GM23248 (cell line): Measurements from ENCODE around the gene WBP2NL.

Experiments used
- EZH2 ChIP-seq: fragments of 200-600 bp; sonication (generic); IDR thresholded peaks from 2 replicates; pipeline ENCODE4 v1.6.1; 2018; ENCODE audit warnings: antibody characterized with exemption, mild to moderate bottlenecking; ENCODE audit not compliant: insufficient read depth, poor library complexity, severe bottlenecking
- EZH2phosphoT487 ChIP-seq: fragments of 200-600 bp; sonication (generic); IDR thresholded peaks from 2 replicates; pipeline ENCODE4 v1.6.1; 2018; ENCODE audit warnings: antibody characterized with exemption, moderate library complexity, mild to moderate bottlenecking, low read depth; ENCODE audit not compliant: insufficient read depth

DNA sequence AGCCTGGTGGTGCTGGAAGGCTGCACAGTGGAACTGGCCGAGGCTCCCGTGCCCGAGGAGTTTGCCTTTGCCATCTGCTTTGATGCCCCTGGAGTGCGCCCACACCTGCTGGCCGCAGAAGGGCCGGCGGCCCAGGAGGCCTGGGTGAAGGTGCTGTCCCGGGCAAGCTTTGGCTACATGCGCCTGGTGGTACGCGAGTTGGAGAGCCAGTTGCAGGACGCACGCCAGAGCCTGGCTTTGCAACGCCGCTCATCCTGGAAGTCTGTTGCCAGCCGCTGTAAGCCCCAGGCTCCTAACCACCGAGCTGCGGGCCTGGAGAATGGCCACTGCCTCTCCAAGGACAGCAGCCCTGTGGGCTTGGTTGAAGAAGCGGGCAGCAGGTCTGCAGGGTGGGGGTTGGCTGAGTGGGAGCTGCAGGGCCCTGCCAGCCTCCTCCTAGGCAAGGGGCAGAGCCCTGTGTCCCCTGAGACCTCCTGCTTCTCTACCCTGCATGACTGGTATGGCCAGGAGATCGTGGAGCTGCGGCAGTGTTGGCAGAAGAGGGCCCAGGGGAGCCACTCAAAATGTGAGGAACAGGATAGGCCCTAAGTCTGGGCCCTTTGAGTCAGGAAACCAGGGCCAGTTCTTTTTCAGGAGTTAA lies 79.0 kb downstream of the WBP2NL start:
- TF ChIP-seq EZH2phosphoT487 (no peak), EZH2 (no peak)
